CD4-positive, alpha-beta T cell (primary cell): ENCODE results near the gene CNRIP1. TPM values are rescaled to one million over a fixed set of nuclear protein-coding genes. Genes with fewer than 3 reads are reported as not detected.

Source experiments
- ATAC-seq: fragments of 200-7000 bp; cut with Tn5 transposase; one replicate; pipeline ENCODE4 v1.10.0; 2022; ENCODE audit warnings: mild to moderate bottlenecking; ENCODE audit not compliant: poor library complexity
- CTCF ChIA-PET: fragments of 350-600 bp; sonication (Branson Sonifier 250); formaldehyde crosslinking; loops from one replicate; lab custom pipeline; 2021; ENCODE audit warnings: antibody characterized with exemption, inconsistent platforms; lab: Charles Lee
- POLR2A ChIA-PET: fragments of 350-600 bp; sonication (Branson Sonifier 250); formaldehyde crosslinking; loops from one replicate; lab custom pipeline; 2021; ENCODE audit warnings: antibody characterized with exemption, inconsistent platforms; lab: Charles Lee
- DNase-seq, 14 experiments: peaks; one replicate each; pipeline ENCODE4 v3.0.0-alpha.2; 2013 to 2020; ENCODE audit warnings: mixed read lengths in 2 of 14
- H3K27ac ChIP-seq, 2 donors: one replicate each; pipeline versions ENCODE4 v1.5.1 to v1.7.0; 2013; ENCODE audit warnings: low read length in 2 of 2, low read depth in 1 of 2, mild to moderate bottlenecking in 1 of 2
- H3K27me3 ChIP-seq, 2 experiments: 1 replicate in 1 of 2; 2 replicates in 1 of 2; pipeline versions ENCODE4 v1.6.1 to v1.7.0; 2013; ENCODE audit warnings: low read length in 2 of 2, control low read depth in 1 of 2, mild to moderate bottlenecking in 1 of 2, moderate library complexity in 1 of 2; ENCODE audit not compliant: insufficient read depth in 2 of 2, control insufficient read depth in 1 of 2
- H3K36me3 ChIP-seq: one replicate; pipeline ENCODE4 v1.6.1; 2013; ENCODE audit warnings: low read length, control low read depth; ENCODE audit not compliant: insufficient read depth
- H3K4me1 ChIP-seq: one replicate; pipeline ENCODE4 v1.6.1; 2013; ENCODE audit warnings: low read length, control low read depth; ENCODE audit not compliant: insufficient read depth
- H3K4me3 ChIP-seq: one replicate; pipeline ENCODE4 v1.5.1; 2013; ENCODE audit warnings: mild to moderate bottlenecking, low read length, moderate library complexity
- H3K9me3 ChIP-seq, 2 experiments: 1 replicate in 1 of 2; 2 replicates in 1 of 2; pipeline versions ENCODE4 v1.6.1 to v1.7.0; 2013; ENCODE audit warnings: low read length in 2 of 2, mild to moderate bottlenecking in 2 of 2, control low read depth in 1 of 2, moderate library complexity in 1 of 2; ENCODE audit not compliant: control insufficient read depth in 1 of 2, insufficient read depth in 1 of 2
- H3K27ac Mint-ChIP-seq: one replicate; pipeline ENCODE4 v1.8.0; 2020; ENCODE audit warnings: mixed read lengths
- H3K27me3 Mint-ChIP-seq: one replicate; pipeline ENCODE4 v1.8.0; 2021; ENCODE audit warnings: mixed read lengths
- H3K36me3 Mint-ChIP-seq: one replicate; pipeline ENCODE4 v1.8.0; 2021; ENCODE audit warnings: low read depth, mixed read lengths
- H3K4me1 Mint-ChIP-seq: one replicate; pipeline ENCODE4 v1.8.0; 2021; ENCODE audit warnings: low read depth, mixed read lengths
- H3K4me3 Mint-ChIP-seq: one replicate; pipeline ENCODE4 v1.8.0; 2020; ENCODE audit warnings: mild to moderate bottlenecking, mixed read lengths
- H3K9me3 Mint-ChIP-seq: one replicate; pipeline ENCODE4 v1.8.0; 2020; ENCODE audit warnings: mixed read lengths
- intact Hi-C, 2 experiments: fragments of 100-400 bp; cut with DNase I in 1 of 2; cut with micrococcal nuclease in 1 of 2; formaldehyde crosslinking; loops; one replicate each; pipeline versions ENCODE4 v1.15.1 to v1.9.0; 2023 to 2025; cut with DNase I, micrococcal nuclease
- total RNA-seq, 174 experiments: library from RNA in 2 of 174; stranded (reverse) in 2 of 174; gene quantifications; one replicate each; pipeline ENCODE4 v1.2.3 and lab custom pipeline; 2021 to 2026
- TF ChIP-seq, protein P1 (sequence below): fragments of 200-600 bp; IDR thresholded peaks from one replicate; pipeline ENCODE4 v1.8.0; 2022; ENCODE audit warnings: antibody characterized with exemption, mild to moderate bottlenecking

Gene CNRIP1
- total RNA-seq, 2 experiments from 2014 or later = not detected

DNA sequence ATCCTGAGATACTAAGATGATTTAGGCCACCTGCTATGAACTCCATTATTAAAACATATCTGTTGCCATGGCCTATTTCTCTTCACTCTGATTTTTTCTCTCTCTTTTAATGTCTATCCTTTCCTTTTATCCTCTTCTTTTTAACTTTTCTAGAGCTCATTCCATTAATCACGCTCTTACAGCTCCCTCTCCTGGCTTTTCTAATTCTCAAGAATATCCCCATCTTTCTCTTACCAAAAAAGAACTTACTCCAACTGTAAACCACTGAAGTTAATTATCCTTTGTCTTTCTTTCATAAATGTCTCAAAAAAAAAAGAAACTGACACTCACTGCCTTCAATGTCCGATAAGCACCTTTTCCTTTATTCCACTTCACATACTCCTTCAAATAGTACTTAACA is 75.3 kb downstream of the CNRIP1 start:
- ChIA-PET POLR2A (interaction anchor here (1.2 to 1.3 kb wide), 2 partner anchors 19 to 48 kb away, joined by 3 read pairs; no protein-coding TSS in a partner anchor), CTCF (interaction anchor here (1.0 to 1.9 kb wide), 4 partner anchors 19 to 108 kb away, joined by 3 to 6 read pairs (median 4); no protein-coding TSS in a partner anchor)
- Histone ChIP-seq H3K9me3 (no peaks in the 10 kb centered on the region), H3K4me3 (no peak overlapping the region), H3K4me1 (peaks cover 57% of the 10 kb centered on the region), H3K36me3 (peaks cover 7% of the 10 kb centered on the region), H3K27ac (no peak overlapping the region), H3K27me3 (no peaks in the 10 kb centered on the region)
- ATAC-seq (no peak), DNase-seq (no peak)
- Mint-ChIP-seq H3K9me3 (no peaks in the 10 kb centered on the region), H3K27me3 (no peaks in the 10 kb centered on the region), H3K4me1 (peaks cover 34% of the 10 kb centered on the region), H3K4me3 (no peak overlapping the region), H3K27ac (no peak overlapping the region), H3K36me3 (peaks cover 9% of the 10 kb centered on the region)
- intact Hi-C loops = loop anchor here (2.0 kb wide), 2 partner anchors 14 to 20 kb away; no protein-coding TSS in a partner anchor
- TF ChIP-seq, protein P1, sequence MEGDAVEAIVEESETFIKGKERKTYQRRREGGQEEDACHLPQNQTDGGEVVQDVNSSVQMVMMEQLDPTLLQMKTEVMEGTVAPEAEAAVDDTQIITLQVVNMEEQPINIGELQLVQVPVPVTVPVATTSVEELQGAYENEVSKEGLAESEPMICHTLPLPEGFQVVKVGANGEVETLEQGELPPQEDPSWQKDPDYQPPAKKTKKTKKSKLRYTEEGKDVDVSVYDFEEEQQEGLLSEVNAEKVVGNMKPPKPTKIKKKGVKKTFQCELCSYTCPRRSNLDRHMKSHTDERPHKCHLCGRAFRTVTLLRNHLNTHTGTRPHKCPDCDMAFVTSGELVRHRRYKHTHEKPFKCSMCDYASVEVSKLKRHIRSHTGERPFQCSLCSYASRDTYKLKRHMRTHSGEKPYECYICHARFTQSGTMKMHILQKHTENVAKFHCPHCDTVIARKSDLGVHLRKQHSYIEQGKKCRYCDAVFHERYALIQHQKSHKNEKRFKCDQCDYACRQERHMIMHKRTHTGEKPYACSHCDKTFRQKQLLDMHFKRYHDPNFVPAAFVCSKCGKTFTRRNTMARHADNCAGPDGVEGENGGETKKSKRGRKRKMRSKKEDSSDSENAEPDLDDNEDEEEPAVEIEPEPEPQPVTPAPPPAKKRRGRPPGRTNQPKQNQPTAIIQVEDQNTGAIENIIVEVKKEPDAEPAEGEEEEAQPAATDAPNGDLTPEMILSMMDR = no peak

Other genes with a start within 250 kb of the CNRIP1 start
- 10 to 100 TPM; 27.1 to 29.5 TPM for gene PNO1, start 162.1 kb downstream of the CNRIP1 start, total RNA-seq
- gene PPP3R1, start 67.4 kb downstream of the CNRIP1 start, total RNA-seq = 10 to 100 TPM; 69.8 to 70.3 TPM
- 1 to 10 TPM; 5.3 to 6.3 TPM for gene PLEK, start 45.3 kb upstream of the CNRIP1 start, total RNA-seq
- under 1 TPM; 0.44 to 0.50 TPM for gene FBXO48, start 147.3 kb upstream of the CNRIP1 start, total RNA-seq
- 1 to 10 TPM; 4.1 to 4.3 TPM for gene APLF, start 147.6 kb upstream of the CNRIP1 start, total RNA-seq